Gastrocnemius medialis (tissue), 4 donors: Measurements from ENCODE around the gene WWP2.

Experiments used
- CTCF ChIP-seq, 5 experiments: fragments of 450-650 bp in 3 of 5; fragments of 200-600 bp in 2 of 5; sonication (generic) in 2 of 5; IDR thresholded peaks in 4 of 5; conservative IDR thresholded peaks in 1 of 5; 1 replicate in 4 of 5; 2 replicates in 1 of 5; pipeline ENCODE4 v1.5.1; 2016 to 2019; ENCODE audit warnings: antibody characterized with exemption in 5 of 5, mild to moderate bottlenecking in 3 of 5, moderate library complexity in 3 of 5
- POLR2A ChIP-seq, 2 donors: fragments of 450-650 bp; IDR thresholded peaks; one replicate each; pipeline ENCODE4 v1.6.1; 2017; ENCODE audit warnings: antibody characterized with exemption in 2 of 2, mild to moderate bottlenecking in 2 of 2, moderate library complexity in 2 of 2

- no peak for TF ChIP-seq CTCF (IDR thresholded peaks at IDR 0.05 in 4 of 5, conservative IDR thresholded peaks at IDR 0.05 in 1 of 5)
- no peak for TF ChIP-seq POLR2A (IDR thresholded peaks at IDR 0.05)
Observed at GRCh38 chr16:69798466-69798865, 36.3 kb downstream of the WWP2 start.
